HEK293 (cell line): ENCODE measurements around the gene C1orf21.
A peak's percentile ranks its signal among the peaks of the same experiment; 100 is the strongest.

Experiments
- ZNF174 ChIP-seq: fragments of 450-650 bp; formaldehyde crosslinking; IDR thresholded peaks from 2 replicates; pipeline ENCODE4 v1.5.0; 2017; ENCODE audit warnings: missing biosample characterization, mild to moderate bottlenecking, missing genetic modification characterization
- ZNF423 ChIP-seq: fragments of 450-650 bp; formaldehyde crosslinking; IDR thresholded peaks from 2 replicates; pipeline ENCODE4 v1.5.1; 2016; ENCODE audit warnings: missing biosample characterization, missing genetic modification characterization
- ZNF501 ChIP-seq: fragments of 450-650 bp; formaldehyde crosslinking; IDR thresholded peaks from 2 replicates; pipeline ENCODE4 v1.5.1; 2016; ENCODE audit warnings: missing biosample characterization, missing genetic modification characterization
- ZNF747 ChIP-seq: fragments of 450-650 bp; formaldehyde crosslinking; IDR thresholded peaks from 2 replicates; pipeline ENCODE4 v1.5.1; 2016; ENCODE audit warnings: missing biosample characterization, missing genetic modification characterization
- TF ChIP-seq, protein P1 (sequence below): fragments of 450-650 bp; formaldehyde crosslinking; IDR thresholded peaks from 2 replicates; pipeline ENCODE4 v1.5.1; 2016; ENCODE audit warnings: missing biosample characterization, missing genetic modification characterization

DNA sequence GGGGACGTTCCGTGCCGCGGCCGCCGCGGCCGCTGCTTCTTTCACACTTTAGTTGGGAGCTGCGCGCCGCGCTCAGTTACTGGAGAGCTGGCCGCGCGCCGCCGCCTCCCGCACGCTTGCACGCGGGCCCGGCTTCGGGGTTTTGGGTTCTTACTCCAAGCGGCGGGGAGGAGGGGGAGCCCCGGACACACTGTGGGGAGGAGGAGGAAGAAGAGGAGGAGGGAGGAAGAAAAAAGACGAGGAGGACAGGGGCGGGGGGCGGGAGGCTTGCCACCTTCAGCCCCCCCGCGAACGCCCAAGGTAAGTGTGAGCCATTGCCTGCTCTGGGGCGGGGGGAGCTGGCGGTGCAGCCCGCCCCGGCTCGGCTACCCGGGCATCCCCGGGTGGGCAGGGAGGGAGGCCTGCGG is 243 bp downstream of the C1orf21 start:
- TF ChIP-seq ZNF423 (tag by site-specific recombination) (0 out of 2 replicates have a peak, but pooled peaks have one; percentile 13), ZNF174 (no peak), ZNF747 (no peak), ZNF501 (tag by site-specific recombination) (no peak)
- TF ChIP-seq, protein P1, sequence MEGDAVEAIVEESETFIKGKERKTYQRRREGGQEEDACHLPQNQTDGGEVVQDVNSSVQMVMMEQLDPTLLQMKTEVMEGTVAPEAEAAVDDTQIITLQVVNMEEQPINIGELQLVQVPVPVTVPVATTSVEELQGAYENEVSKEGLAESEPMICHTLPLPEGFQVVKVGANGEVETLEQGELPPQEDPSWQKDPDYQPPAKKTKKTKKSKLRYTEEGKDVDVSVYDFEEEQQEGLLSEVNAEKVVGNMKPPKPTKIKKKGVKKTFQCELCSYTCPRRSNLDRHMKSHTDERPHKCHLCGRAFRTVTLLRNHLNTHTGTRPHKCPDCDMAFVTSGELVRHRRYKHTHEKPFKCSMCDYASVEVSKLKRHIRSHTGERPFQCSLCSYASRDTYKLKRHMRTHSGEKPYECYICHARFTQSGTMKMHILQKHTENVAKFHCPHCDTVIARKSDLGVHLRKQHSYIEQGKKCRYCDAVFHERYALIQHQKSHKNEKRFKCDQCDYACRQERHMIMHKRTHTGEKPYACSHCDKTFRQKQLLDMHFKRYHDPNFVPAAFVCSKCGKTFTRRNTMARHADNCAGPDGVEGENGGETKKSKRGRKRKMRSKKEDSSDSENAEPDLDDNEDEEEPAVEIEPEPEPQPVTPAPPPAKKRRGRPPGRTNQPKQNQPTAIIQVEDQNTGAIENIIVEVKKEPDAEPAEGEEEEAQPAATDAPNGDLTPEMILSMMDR (tag by site-specific recombination): no peak
